ENCODE data around the gene RBMS1.
"Not testable (repeated sequence)": the region's sequence is repeated elsewhere in the genome, so short reads cannot be mapped to it uniquely, and the experiment has no call there.

RBMS1 gene

DNA sequence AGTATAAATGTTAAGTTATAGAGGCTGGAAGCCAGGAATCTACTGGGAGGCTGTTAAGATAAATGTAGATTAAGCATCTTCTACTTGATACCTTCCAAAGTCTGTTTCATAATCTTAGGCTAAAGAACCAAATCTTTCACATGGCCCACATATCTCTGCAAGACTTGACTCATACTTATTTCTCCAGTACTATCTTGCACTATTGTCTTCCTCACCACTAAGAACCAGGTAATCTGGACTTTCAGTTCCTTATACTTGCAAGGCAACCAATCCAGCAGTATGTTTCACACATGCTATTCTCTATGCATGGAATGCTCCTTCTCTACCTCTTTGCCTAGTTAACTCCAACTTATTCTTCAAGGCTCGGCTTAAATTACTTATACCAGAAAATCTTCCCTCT lies 62.2 kb downstream of the RBMS1 start:
- no peak for DNase-seq

- no peak for DNase-seq
Observed at GRCh38 chr2:160430001-160430344, 63.6 kb downstream of the RBMS1 start.

DNA sequence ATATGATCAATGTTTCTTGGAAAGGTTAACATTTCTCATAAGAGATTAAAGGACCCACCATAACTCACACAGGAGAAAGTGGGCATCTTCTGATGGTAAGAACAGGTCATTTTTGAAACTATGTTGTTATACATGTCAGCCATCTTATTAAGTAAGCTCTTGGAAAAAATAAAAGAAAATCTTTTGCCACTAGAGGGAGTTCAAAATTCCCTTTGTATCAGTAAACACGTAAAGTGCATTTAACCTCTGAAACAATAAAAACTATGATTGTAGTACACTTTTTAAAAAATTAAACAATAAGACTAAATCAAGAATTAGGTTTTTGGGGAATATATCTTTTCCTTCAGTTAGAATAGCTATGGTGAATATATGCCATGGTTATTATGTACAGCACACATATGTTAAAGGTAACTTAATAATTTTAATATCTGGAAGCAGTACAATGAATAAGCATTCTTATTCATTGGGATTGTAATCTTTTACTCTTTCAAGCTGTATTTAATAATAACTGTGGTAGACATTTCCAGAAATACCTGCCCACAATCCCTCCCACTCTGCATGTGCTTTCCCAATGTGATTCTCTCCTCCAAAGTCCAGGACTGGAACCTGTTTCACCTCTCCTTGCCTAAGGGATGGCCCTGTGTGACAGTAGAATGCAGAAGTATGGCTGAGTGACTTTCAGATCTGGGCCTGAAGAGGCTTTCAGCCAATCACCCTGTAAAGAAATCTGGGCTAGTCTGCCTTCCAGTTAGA lies 64.2 kb downstream of the RBMS1 start:
- DNase-seq, result no peak

DNA sequence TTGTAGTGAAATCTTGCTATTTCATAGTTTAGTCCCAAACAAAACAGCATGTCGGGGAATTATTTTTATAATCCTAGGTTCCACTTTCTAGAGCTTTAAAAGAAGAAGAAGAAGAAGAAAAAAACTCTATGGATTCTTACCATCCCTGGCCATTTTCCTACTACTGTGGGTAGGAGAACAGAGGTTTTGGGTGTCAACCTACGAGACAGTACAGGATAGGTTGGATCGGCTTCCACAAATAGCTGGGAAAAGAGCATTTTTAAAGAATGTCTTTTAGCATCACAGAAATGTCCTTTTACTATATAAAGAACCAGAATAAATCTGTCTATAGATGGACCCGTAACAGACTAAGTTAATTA lies 65.2 kb downstream of the RBMS1 start:
- no peak for DNase-seq

- peak; percentile 48 for DNase-seq
Observed at GRCh38 chr2:160427629-160428404, 65.8 kb downstream of the RBMS1 start.

DNA sequence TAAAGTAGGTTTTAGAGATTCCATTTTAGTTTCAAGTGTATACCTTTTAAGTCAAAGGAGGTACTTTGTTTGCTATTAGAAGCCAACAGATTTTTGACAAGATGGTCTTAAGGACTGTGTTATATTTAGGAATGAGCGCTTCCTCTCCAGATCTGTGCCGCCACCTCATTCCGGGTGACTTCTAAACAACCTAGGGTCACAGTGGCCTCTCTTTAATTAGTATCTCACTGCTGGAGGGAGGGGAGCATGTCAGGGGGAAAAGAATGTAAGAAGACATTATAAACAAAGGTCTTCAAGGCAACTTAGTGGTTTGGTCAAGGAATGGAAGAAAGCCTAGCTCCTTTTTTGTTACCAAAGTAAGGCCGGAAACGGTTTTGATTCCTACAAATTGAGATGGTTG lies 67.0 kb downstream of the RBMS1 start:
- DNase-seq, result no peak

- DNase-seq, result no peak
Observed at GRCh38 chr2:160425434-160426151, 68.0 kb downstream of the RBMS1 start.

DNA sequence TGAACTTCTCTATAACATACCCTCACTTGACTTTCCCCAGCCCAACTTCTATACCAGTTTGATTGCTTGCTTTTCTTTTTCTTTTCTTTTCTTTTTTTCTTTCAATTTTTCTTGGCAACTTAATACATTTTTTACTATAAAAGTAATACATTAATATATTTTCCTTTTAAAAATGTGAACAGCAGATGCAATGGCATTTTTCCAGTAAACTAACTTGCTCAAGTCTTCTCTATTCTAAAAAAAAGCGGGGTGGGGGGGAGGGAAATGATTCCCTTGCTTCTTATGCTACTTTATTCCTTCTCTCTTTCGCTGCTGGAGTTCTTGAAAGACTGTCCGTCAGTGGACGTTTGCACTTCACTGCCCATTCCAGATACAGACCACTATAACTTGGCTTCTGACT lies 70.5 kb downstream of the RBMS1 start:
- no peak for DNase-seq

- not testable (repeated sequence) for DNase-seq
Observed at GRCh38 chr2:160421646-160422501, 71.7 kb downstream of the RBMS1 start.

DNA sequence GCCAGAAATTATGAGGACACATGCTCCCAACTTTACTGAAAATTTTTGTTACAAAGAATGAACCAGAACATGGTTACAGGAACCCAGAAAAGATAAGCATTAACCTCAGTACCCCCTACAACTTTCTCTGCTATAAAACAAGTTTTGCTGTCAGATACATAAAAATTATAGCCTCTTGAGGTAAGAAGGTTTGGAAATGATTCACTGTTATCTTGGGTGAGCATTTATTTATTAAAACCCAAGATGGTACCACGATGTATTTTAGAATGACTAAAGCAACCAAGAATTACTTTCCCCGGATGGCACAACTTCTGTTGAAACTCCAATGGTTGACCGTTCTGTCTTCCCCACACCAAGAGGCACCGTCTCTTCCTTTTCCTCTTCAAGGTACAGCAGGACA lies 72.9 kb downstream of the RBMS1 start:
- no peak for DNase-seq

DNA sequence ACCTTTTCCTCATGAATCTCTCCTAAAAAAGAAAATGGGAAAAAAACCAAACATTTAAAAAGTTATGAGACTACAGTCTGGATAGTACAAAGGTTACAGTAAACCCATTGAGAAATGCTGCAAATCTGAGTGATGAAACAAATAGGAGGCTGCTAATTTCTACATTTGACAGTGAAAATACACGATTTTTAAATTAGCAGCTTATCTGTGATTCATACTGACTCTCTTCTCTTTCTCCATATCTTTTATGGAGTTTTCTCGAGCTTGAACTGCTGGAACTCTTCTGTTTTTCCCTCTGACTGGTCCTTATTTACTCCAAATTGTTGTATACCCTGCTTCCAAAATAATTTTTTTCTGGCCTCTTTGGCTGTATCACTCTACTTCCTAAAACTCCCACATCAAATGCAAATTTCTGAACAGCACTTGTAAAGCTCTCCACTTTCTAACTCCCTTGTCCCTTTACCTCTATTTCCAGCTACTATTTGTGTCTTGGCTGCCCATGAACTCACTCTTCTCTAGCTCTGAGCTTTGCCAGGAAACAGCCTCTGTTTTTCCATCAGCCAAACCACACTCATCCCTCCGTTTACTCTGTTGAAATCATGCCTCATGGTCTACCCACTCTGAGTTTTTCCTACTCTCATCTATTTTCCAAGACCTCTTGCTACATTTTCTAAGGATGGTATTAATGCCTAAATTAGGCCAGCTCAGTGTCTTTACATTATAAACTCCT lies 73.7 kb downstream of the RBMS1 start:
- DNase-seq, result no peak

DNA sequence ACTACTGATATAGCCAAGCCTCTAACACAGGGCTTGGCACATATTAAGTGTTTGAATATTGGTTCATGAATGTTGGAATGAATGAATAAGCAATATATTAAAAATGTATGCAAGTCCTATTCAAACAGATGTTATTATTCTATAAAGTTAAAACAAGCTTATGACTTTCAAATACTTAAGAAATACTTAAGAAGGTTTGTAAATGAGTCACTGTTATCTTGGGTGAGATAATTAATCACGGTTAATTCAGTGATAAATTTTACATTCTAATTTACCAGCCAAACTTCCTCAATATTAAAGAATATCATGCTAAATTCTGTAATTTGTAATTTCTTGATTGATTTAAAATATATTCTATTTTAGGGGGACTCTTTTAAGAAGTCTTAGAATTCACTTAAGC lies 74.8 kb downstream of the RBMS1 start:
- no peak for DNase-seq

- DNase-seq, result no peak
Observed at GRCh38 chr2:160418398-160418765, 75.2 kb downstream of the RBMS1 start.

DNA sequence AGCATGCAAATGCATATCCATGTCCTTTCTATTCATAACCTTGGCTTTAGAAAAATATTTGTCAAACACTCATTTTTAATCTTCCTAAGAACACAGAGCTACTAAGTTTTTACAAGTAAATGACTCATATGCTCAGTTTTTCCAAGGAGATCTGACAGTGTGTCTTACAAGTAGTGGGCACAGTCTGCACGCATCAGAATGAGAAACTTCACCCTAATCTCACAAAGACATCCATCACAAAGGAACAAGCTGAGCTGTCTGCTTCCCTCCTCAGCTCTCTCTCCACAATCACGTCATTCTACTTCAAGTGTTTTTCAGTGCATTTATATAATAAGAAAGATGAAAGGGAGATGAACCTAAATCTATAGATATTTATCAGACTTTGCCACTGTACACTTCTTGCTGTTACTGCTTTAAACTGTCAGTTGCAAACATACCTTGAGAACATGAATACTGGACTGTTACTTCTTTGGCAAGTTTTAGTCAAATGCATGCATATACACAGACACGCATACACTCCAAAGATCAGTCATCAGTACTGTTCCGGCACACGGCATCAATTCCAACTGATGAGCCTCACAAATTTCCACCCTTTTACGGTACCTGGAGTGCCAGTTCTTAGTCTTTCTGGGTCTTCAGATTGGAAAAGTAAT lies 75.7 kb downstream of the RBMS1 start:
- DNase-seq, result no peak

DNA sequence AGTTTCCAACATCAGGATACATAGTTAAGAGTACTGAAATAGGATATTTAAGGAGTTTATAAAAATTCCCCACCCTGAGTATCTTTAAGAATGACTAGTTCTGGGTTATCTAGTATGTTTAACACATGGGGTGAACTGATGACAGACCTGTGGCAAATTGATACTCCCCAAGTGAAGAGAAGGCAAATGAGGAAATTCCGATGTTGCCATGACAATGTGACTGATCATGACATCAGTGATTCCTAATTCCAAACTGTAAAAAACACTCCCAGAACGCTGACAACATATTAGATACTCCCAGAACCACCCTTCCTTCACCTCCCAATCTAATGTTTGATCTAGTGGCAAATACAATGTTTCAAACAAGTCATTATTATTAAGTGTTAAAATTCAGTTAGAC lies 77.6 kb downstream of the RBMS1 start:
- DNase-seq, result no peak

DNA sequence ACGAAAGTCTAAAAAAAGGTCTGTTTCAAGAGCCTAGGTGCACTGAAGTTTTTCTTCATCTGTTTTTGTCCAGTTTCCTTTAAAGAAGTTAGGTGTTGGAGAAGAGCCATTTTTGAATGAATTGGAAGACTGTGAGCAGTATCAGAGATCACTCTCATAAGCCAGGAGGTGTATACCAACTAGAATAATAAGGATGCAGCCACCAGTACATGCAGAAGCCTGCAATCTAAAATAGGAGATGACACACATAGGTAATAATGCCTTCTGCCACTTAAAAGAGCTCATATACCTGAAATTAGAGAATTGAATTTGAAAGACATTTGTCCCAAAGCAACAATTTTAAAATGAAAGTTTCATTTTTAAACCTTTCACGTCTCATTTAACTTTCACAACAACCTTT lies 81.7 kb downstream of the RBMS1 start:
- no peak for DNase-seq

DNA sequence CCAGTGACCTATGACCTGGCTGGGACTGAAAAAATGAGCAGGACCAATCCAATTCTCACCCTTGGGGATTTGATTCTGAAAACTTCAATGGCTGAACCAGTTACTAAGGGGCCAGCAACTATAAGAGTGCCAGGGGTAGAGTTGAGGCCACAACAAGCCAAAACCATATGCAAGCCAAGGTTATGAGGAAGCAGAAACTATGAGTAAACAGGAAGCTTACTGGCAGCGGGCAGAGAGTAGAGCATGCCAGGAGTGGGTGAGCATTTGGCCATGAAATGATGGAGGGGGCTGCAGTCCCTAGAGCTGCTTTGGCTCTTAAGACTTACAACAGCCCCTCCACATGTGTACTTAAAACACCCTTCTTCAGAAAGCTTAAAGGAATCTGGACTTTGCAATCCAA lies 82.4 kb downstream of the RBMS1 start:
- DNase-seq, result peak; percentile 29

GRCh38 chr2:160409480-160409879 lies 84.1 kb downstream of the RBMS1 start:
- DNase-seq, result no peak

DNA sequence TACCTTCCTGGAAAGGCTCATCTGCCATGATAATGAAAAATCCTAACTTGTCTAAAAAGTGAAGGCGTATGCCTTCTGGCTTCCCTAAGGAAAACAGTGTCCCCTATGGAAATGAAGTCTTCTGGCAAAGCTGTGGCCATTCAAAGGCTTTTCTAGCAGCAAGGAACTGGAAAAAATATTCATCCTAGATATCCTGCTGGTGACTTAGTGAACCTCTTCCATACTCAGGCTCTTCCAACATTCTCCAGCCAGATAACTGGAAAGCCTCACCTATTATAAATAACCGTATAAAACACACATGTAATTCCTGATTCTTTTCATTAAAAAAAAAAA lies 84.7 kb downstream of the RBMS1 start:
- no peak for DNase-seq

- no peak for DNase-seq
Observed at GRCh38 chr2:160408173-160408958, 85.2 kb downstream of the RBMS1 start.

Measured in CD4-positive, alpha-beta T cell treated with Interleukin-15 for 1 hour (primary cell).